CD4-positive, alpha-beta T cell treated with Interleukin-17A for 4 hours (primary cell): ENCODE data around the gene PRSS27.
"Not testable (repeated sequence)": the region's sequence is repeated elsewhere in the genome, so short reads cannot be mapped to it uniquely, and the experiment has no call there.

Experiments
- DNase-seq: peaks from one replicate; pipeline ENCODE4 v3.0.0-alpha.2; 2020; ENCODE audit warnings: mixed read lengths

The PRSS27 gene

DNA sequence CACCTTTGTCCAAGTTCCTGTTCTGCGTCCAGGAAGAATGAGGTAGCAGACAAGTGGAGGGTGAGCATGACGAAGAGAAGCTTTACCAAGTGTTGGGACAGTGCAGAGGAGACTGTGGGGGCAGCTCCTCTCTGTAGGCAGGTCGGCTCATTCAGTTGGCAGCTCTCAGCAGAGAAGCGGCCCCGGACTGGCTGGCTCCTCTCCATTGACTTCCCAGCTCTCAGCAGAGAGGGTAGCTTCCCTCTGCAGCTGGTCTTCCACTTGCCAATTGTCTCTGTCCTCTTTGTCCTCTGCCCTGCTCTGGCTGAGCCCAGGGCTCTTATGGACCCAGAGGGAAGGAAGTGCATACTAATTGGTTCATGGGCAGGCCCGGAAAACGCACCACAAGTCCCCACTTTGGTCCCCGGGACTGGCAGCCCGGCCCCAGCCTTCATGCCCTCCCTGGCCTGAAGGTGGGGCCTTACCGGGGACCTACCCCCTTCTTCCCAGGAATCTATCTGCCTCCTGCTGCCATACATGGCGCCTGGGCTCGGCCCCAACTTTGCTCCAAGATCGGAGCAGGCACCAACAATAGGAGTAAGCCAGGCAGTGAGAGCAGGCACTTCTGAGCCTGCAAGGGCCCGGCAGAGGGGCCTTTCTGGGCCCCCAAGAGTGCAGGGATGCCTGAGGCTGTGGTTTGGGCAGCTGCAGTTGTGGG is 27.6 kb downstream of the PRSS27 start:
- DNase-seq: no peak

- DNase-seq: no peak
Observed at GRCh38 chr16:2691491-2692248, 28.4 kb downstream of the PRSS27 start.

- DNase-seq: no peak
Observed at GRCh38 chr16:2690852-2691251, 29.2 kb downstream of the PRSS27 start.

DNA sequence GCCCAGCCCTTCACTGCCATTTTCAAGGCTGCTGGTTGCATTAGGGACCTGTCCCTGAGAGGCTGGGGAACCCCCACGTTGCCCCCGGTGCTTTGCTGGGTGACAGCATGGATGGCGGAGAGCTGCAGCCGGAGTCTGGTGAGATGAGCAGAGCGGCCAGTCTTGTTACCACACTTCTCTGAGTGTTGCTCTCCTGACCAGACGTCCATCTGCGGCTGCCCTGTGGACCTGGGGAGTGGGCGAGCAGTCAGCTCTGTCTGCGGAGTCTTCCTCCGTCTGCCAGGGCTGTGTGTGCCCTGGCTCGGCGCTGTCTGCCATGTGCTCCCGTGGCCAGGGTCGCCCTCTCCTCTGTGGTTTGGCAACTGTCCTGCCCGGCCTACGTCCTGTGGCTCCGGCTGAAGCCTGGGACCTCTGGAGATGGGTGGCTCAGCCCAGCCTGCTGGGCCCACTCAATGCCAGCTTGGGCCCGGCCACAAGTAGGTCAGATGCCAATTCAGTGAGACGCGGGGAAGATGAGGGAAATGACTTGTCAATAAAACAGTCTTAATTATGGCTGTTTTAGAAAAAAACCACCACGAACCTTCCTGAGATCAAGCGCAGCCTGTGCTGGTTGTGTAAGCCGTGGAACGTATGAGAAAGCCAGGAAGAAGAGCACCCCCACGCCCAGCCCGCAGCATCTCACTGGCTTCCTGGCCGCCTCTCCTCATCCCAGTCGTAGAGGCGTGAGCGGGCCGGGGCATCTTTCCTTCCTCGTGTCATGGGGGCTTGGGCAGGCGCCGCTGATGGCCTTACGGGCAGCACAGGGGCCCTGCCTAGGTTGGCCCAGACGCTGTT is 29.8 kb downstream of the PRSS27 start:
- no peak for DNase-seq

GRCh38 chr16:2689422-2689821 is 30.6 kb downstream of the PRSS27 start:
- not testable (repeated sequence) for DNase-seq

DNA sequence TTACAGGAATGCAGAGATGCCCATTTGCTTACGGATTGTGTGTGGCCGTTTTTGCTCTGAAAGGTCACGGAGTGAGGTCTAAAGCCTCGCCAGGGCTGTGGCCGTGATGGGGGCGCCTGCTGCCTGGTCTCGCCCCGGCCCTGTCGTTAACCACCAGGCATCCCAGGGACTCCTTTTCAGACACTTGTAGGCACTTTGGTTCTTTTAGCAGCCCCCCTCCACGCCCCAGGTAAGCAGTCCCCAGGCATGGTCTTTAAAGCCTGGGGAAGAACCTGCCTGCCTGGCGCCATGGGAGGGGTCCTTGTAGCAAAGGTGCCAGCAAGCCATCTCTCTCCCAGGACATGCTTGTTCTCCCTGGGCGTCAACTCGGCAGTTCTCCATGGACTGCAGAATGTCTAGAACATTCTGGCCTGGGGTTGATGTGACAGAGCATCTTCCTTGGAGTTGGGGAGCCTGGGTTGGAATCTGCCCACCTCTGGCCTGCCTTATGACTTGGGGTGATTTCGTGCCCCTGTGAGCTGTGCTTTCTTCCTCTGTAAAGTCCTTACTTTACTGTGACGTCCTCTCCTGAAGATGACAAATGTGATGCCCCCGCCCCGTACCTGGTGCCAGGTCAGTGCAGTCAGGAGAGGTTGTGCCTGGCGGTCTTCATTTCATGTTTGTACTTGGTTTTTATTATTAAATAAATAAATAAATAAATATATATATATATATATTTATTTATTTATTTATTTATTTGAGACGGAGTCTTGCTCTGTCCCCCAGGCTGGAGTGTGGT is 32.3 kb downstream of the PRSS27 start:
- no peak for DNase-seq

DNA sequence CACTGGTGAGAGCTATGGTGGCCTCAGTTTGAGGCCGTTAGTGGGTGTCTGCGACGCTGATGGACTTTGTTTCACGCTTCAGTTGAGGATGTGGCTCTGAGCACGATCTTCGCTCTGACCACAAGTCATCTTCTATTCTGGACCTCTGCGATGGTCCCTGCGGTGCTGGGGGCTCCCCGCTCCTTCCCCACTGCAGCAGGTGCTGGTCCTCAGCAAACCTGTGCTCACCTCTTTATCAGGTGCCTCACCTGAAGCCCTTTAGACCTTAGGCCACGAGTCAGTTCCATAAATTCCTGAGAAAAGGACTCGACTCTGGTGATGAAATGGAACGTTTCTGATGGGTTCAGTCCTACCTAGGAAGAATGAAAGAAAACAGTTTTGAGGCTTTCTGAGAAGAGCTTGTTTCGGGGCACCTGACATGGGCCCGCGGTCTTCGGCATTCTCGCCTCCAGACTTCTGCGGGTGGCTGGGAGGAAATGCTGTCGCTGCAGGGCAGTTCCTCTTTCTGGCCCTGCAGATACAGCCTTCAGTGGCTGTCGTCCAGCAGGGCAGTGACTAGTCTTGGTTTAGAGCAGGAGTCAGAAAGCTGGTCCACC is 33.0 kb downstream of the PRSS27 start:
- peak; percentile 20 for DNase-seq

- DNase-seq: not testable (repeated sequence)
Observed at GRCh38 chr16:2686075-2686474, 33.9 kb downstream of the PRSS27 start.

DNA sequence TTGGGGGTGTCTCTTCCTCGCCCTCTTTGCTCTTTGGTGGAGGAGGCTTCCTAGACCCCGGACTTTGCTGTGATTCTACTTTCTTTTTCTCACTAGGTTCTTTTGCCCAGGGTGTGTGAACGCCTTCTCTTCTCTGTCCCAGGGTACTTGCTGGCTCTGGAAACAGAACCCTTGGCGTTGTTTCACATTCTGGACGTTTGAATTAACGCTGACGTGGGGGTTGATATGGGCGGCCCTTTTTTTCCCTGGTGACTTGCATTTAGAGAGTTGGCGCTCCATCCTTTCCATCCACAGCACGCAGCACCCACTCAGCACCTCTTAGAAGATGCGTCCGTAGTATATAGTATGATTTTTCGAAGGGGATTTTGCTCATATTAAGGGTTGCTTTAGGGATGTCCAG is 37.0 kb downstream of the PRSS27 start:
- not testable (repeated sequence) for DNase-seq

DNA sequence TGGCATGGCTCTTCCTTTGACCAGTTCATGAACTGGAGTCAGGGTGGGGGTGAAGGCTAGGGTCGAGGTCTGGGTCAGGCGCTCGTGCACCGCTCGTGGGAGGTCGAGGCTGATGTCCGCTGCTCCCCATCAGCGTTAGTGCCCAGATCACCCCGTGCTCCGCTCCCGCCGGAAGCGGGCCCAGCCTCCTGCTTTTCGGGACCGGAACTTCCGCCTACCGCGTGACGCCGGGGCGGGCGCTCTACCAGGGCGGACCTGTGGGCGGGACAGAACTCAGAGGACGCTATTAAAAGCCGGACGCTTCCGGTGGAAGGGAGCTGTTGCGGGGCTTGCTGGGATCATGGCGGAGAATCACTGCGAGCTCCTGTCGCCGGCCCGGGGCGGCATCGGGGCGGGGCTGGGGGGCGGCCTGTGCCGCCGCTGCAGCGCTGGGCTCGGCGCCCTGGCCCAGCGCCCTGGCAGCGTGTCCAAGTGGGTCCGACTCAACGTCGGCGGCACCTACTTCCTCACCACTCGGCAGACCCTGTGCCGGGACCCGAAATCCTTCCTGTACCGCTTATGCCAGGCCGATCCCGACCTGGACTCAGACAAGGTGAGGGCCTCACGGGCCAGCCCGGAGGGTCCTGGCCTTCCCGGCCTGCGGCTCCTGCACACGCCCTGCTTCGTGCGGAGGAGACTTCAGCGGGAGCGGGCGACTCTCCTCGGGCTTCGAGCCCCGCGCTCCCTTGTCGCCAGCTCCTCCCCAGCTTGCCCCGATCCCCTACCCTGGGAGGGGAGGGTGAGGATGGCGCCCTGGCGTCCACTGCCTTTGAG is 37.6 kb downstream of the PRSS27 start, which contains the start of gene KCTD5:
Gene KCTD5 (plus strand): TSS at position 315 of the 813 bp plus-strand sequence. CDS start 26 bp downstream, at position 341.
- DNase-seq: peak; percentile 97

DNA sequence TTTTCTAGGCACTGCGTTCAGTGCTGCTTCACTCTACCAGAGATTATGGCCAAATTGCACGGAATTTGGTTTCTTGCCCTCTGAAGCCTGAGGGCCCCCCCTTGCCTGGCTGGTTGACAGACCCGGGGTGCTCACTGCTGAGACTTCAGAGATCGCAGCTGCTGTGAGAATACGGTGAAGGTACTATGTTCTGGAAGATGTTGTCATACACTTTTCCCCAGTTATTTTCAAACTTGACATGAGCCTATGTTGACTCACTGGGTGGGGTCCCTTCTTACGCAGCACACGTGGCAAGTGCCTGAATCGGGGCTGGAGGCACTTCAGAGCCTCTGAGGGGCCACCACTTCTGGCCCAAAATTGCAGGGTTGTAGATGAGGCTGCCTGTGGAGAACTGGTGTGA is 39.7 kb downstream of the PRSS27 start:
- DNase-seq: not testable (repeated sequence)

GRCh38 chr16:2679902-2680301 is 40.1 kb downstream of the PRSS27 start:
- DNase-seq: not testable (repeated sequence)

GRCh38 chr16:2678206-2678965 is 41.6 kb downstream of the PRSS27 start:
- DNase-seq: not testable (repeated sequence)

GRCh38 chr16:2676937-2677336 is 43.1 kb downstream of the PRSS27 start:
- not testable (repeated sequence) for DNase-seq

DNA sequence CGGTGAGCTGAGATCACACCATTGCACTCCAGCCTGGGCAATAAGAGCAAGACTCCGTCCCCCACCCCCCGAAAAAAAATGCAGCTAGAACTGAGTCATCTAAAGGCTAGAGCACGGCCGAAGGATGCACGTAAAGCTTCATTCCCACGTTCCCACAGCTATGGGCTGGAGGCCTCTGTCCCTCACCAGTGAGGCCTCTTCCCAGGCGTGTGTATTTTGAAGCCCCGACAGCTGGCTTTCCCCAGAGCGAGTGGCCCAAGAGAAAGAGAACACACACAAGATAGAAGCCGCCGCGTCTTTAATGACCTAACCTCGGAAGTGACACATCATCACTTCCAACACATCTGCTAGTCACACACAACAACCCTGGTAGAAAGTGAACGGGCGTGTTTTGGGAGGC is 44.3 kb downstream of the PRSS27 start:
- DNase-seq: no peak

GRCh38 chr16:2675021-2675420 is 45.0 kb downstream of the PRSS27 start:
- DNase-seq: no peak

- peak; percentile 97 for DNase-seq
Observed at GRCh38 chr16:2673066-2673999, 46.7 kb downstream of the PRSS27 start.

DNA sequence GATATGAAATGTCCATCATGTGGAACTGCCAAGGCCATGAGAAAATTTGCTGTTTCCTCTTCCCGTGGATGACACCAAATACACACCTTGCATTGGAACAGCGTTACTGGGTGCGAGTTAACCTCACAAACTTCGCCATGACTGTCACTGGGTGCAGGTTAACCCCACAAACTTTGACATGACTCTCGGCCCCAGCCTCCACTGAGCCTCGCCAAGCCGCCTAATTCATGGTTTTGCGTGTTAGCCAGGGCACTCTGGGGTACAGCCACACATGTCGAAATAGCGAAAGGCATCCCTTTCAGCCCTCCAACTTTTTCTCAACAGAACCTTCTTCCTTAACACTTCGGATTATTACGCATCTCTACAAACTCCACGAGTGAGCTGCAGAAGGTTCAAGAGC is 48.3 kb downstream of the PRSS27 start:
- no peak for DNase-seq

DNA sequence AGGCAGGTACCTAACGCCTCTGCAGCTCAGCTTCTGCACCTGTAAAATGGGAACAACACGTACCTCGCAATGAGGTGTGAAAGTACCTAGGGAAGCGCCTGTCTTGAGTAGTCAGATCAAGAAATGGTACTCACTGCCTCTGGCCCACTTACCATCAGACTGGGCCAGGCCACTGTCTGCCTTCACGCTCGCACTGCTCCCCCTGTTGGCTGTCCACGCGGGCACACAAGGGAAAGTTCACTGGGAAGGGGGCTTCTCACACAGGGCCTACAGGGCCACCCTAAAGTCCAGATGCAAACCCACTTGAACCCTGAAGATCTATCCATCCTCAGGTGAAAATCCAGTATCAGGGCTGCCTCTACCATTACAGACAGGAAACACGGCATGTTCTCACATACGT is 48.8 kb downstream of the PRSS27 start:
- DNase-seq: peak; percentile 16
